Occipital lobe (tissue), 2 donors: ENCODE measurements around the gene PABPN1L. TPM values are rescaled to one million over a fixed set of nuclear protein-coding genes. Genes with fewer than 3 reads are reported as not detected.
"Not testable (repeated sequence)": the region's sequence is repeated elsewhere in the genome, so short reads cannot be mapped to it uniquely, and the experiment has no call there.

Experiments used
- DNase-seq: peaks from one replicate; lab custom pipeline; 2025; lab: John Stamatoyannopoulos, UW
- total RNA-seq: library from RNA; depleted of rRNA; stranded (reverse); fragments of >200 nt; gene quantifications from one replicate; pipeline ENCODE4 v1.2.3, GENCODE V29; 2014

PABPN1L gene
- total RNA-seq, 1 donor from 2014 or later, result not detected

DNA sequence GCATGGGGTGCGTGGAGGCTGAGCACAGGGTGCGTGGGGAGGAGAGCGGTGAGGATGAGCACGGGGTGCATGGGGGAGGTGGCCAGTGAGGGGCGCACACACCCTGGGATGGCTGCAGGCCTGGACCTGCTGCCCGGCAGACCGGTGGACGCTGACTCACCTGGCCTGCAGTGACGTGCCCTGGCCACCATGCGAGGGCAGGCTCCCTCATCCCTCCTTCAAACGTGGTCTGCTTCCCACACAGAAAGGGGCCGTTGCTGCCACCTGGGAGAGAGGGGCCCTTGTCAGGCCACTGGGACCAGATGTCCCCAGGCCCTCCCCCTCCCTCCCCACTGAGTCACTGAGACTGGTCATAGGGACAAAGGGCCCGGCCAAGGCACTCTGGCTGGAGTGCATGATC lies 34.6 kb downstream of the PABPN1L start:
- DNase-seq, result no peak

DNA sequence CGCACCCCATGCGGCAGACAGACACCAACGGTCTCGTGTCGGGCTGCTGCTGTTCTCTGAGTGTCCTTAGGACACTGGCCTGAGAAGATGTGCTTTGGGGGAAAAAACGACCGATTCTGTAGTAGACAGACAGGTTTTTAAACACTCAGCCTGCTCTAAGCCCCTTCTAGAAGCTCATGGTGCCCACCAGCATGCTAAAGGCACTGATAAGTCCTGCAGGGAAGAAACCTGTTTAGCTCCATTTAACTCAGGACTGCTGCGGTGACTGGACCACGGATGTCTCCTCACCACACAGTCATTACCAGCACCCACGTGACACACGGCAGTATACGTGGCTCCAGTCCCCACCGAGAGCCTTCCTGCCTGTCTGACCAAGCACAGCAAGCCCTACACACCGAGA lies 35.7 kb downstream of the PABPN1L start:
- no peak for DNase-seq

DNA sequence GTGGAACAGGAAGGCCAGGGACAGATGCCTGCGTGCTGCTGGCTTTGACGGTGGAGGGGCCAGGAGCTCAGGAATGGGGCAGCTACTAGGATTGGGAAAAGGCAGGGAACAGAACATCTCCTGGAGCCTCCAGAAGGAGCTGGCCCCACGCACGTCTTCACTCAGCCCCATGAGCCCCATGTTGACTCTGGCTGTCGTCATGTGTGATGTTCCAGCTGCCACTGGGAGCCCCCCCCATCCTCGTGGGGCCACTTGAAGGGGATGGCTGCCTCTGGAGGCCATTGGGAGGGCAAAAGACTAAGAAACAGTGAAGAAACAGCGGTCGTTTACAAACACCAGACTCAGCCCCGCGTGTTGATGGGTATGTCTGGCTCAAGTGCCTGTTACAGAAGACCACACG lies 36.2 kb downstream of the PABPN1L start:
- DNase-seq, result no peak

DNA sequence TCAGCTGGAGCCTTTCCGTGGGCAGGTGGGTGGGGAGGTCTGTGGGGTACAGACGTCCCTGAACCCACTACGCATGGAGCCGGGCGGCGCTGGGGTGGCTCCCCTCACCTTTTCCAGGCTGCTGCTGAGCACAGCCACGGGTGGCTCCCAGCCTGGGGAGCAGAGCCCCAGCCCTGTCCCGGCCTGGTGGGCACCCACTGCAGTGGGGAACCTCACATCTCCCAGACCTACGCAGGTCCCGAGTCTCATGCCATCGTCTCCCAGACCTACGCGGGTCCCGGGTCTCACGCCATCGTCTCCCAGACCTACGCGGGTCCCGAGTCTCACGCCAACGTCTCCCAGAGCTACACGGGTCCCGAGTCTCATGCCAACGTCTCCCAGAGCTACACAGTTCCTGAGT lies 37.7 kb downstream of the PABPN1L start:
- no peak for DNase-seq

GRCh38 chr16:88827727-88828126 lies 38.7 kb downstream of the PABPN1L start:
- no peak for DNase-seq

DNA sequence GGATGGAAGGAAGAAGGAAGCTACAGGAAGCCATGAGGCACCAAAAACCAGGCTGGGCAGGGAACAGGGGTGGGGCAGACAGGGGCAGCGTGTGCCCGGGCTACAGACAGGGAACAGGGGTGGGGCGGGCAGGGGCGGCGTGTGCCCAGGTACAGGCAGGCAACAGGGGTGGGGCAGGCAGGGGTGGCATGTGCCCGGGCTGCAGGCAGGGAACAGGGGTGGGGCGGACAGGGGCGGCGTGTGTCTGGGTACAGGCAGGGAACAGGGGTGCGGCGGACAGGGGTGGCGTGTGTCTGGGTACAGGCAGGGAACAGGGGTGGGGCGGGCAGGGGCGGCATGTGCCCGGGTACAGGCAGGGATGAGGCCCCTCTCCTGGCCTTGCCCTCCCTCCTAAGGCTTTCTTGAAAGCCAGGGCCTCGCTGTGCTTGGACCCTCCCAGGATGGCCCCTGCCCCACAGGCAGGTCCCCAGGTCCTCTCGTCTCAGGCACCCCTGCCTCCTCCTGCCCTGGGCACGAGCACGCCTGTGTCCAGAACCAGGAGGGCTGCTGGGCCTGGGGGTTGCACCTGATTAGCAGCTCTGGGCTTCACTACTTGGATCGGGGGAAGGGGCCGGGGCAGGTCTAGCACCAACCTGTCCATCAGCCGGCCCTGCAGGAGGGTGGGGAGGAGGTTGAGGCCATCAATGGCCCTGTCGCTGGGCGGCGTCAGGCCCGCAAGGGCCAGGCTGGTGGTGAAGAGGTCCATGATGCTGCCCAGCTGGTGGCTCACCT lies 40.2 kb downstream of the PABPN1L start:
- no peak for DNase-seq

GRCh38 chr16:88825146-88825545 lies 41.3 kb downstream of the PABPN1L start:
- DNase-seq, result no peak

DNA sequence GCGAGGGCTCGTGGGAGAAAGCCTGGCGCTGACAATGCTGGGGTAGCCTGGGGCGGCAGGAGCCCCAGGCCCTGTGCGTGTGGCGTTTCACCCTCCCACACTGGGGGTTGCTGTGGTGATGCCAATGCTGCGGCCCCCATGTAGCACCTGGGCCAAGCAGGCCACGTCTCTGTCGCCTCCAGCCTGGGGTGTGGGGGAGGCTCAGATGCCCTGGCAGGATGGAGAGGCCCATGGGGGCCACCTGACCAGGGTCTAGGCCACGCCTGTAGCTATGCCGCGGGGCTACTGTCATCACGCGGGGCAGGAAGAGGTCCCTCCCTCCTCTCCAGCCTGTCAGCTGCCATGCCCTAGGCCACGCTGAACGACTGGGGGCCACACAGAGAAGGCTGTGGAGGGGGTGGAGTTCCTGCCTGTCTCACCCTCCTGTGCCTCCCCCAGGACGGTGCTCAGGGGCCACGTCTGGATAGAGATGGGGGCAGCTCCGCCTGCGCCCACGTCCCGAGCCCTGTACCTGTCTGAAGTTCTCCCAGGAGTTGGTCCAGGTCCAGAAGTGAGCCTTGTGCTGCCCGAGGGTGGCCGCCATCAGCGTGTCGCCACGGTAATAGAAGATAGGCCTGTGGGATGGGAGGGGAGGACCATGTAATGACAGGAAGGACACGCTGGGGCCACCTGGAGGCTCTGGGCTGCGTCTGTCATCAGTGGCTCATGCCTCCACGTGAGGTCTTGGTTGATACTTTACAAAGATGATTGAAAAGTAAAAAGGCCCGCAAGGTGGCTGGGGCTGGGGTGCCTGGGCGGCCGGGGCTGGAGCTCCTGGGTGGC lies 42.0 kb downstream of the PABPN1L start:
- no peak for DNase-seq

DNA sequence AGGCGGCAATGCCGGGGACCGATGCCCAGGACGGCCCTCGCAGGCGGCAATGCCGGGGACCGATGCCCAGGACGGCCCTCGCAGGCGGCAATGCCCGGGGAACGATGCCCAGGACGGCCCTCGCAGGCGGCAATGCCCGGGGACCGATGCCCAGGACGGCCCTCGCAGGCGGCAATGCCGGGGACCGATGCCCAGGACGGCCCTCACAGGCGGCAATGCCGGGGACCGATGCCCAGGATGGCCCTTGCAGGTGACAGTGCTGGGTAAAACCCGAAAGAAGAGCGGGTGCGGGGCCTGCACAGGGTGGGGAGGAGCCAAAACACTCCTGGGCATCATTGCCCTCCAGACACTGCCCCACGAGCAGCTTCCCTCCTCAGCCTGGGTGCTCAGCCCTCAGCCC lies 42.8 kb downstream of the PABPN1L start:
- DNase-seq, result not testable (repeated sequence)

GRCh38 chr16:88822281-88823040 lies 44.0 kb downstream of the PABPN1L start:
- no peak for DNase-seq

- DNase-seq, result no peak
Measured at GRCh38 chr16:88821168-88821850, 45.2 kb downstream of the PABPN1L start.

DNA sequence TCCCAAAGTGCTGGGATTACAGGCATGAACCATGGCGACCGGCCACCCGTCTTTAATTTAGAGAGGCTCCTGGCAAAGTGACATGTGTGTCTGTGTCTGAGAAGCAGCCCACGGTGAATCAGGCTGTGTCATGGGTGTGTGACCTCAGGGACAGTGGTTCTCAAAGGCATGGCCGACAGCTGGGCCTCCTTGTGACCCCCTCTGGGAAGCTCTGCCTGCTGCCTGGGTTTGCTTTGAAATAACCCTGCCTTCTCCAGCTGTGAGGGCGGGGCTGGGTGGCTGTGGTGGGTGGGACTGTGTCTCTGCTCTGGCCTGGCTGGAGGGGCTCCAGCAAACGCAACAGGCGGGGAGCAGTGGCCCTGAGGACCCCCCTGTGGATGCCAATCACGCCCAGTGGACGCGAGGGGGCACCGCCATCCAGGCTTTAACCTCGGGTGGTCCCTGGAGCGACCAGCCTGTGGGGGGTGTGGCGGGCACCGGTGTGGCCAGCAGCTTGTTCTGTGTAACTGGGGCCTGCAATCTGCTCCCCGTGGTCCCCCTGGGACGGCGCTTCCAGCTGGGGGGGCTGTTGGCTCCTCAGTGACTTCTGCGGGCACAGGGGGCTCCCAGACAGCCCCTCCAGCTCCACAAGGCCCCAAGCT lies 46.0 kb downstream of the PABPN1L start:
- no peak for DNase-seq

- DNase-seq, result no peak
Measured at GRCh38 chr16:88819126-88819525, 47.3 kb downstream of the PABPN1L start.

DNA sequence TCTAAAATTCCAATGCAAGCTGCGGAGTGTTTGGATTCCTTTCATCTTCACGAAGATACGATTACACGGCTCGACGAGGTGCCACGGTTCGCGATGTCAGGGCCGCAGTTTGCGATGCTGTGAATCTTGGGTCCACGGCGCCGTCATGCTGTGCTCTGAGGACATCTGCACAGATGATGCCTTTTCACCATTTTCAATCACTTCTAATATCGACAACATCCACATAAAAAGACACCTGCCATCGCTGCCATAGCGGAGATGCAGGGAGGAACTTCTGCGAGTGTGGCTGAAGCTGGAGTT lies 47.9 kb downstream of the PABPN1L start:
- no peak for DNase-seq

DNA sequence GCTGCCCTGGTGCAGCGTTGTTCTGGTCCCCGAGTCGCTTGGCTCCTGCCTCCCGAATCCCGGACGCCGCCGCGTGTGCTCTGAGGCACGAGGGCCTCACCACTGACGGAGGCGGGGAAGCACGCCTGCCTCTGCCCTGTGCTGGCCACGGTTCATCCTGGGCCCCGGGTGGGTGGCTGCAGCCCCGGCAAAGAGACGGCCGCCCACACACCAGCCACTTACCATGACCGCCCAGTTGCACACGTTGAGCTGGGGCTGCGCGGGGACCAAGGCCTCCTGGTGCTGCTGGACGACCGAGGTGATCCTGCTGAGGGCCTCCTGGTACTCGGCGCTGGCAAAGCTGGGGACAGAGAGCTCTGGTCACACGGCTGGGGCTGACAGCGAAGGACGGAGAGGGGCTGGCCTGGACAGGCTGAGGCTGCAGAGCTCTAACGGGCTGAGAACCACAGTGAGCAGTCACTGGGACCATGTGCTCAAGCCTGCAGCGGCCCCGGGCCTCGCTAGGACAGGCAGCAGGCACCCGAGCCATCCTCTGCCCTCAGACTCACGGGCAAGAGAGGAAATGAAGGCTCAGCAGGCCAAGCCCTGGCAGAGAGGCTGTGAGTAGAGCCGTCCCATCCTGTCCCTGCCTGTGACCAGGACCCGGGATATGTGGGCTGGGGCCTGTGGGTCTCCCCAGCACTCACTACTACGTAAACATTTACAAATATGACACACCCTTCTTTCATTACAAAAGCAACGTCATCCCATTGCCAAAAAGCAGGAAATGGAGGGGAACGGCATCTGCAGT lies 48.5 kb downstream of the PABPN1L start:
- no peak for DNase-seq

DNA sequence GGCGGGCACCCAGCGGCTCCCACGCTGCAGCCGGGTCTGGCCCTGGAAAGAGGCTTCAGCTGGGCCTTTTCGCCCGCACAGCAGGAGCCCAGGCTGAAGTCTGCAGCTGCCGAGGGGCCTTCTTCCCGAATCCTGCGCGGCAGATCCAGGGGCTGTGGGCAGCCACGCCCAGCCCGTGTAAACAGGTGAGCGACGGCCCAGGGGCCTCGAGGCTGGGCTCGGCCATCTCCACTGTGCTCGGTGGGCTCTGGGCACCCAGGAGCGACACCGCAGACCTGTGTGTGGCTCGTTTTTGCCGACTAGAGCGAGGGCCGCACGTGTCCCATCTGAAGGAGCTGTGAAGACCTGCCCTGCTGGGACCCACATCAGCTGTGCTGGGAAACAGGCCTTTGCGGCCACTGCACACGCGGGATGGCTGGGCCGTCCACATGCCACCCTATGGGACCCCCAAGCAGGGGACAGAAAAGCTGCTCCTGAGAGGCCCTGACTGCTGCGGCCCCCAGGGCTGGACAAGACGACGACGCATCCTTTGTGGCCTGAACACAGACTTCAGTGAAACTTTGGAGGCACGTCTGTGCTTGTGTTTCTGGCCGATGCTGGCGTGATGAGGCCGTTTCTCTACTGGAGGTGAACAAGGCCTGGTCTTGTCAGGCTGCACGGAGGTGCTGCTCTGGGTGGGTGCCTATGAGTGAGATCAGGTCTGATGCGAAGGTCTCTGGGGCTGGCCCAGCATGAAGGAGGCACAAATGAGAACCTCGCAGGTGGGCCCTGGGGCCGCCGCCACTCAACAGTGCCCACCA lies 49.5 kb downstream of the PABPN1L start:
- DNase-seq, result no peak

DNA sequence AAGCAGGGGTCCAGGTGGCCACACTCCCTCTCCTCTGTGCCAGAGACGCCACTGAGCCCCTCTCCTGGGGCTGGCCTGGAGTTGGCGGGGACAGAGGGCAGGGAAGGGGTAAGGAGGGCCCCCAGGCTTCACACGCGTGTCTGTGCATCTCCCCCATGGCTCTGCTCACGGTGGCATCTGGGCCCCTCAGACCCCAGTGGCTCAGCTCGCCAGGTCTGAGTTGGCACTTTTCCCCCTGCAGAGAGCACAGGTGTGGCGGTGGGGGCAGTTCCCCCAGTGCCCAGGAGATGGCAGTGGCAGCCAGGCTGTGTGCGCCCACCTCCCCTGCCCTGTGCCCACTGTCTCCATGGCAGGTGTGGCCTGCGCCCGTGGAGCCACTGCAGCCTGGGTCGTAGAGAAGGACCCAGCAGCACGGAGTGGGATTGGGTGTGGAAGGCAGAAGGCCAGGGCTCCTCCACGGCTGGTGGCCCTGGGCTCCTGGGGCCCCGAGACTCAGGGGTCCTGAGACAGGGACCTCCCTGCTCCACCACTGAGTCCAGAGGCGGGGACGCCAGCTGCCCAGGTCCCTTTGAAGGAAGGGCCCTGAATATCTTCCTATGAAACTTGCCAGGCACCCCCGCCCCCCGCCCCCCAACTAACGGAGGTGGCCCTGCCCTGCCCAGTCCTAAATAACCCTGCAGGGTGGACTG lies 50.4 kb downstream of the PABPN1L start:
- no peak for DNase-seq

DNA sequence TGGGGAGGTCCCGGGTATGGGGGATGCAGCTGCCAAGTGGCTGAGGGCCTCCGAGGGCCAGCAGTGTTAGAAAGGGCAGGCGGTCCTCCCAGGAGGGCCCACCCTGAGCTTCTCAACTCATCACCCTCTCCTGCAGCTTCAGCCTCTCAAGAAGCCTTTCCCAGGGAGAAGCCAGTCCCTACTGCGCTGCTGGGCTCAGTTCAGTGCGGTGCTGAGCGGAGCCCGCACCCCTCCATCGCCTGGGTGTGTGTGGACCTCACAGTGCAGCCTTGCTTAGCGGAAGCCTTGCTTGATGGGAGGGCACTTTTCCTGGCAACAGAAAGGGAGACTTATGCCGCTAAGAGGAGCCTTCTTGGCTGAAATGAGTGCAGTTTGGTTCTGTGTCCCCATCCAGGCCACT lies 51.2 kb downstream of the PABPN1L start:
- no peak for DNase-seq

DNA sequence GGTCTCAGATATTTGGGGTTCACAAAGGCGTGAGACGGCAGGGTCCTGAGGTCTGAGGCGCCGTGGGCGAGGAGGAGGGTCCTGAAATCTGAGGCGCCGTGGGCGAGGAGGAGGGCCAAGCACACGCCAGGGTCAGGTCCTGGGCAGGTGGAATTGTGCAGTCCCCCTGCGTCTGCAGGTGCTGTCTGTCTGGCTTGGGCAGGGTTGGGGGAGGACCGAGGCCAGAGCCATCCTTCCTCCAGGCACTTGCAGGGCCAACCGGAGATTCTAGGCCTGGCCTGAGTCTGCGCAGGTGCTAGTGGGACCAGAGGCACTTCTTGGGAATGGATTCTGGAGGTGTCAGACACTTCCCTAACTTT lies 52.3 kb downstream of the PABPN1L start:
- no peak for DNase-seq
